ENCODE results near the gene TRHDE.

The TRHDE gene

DNA sequence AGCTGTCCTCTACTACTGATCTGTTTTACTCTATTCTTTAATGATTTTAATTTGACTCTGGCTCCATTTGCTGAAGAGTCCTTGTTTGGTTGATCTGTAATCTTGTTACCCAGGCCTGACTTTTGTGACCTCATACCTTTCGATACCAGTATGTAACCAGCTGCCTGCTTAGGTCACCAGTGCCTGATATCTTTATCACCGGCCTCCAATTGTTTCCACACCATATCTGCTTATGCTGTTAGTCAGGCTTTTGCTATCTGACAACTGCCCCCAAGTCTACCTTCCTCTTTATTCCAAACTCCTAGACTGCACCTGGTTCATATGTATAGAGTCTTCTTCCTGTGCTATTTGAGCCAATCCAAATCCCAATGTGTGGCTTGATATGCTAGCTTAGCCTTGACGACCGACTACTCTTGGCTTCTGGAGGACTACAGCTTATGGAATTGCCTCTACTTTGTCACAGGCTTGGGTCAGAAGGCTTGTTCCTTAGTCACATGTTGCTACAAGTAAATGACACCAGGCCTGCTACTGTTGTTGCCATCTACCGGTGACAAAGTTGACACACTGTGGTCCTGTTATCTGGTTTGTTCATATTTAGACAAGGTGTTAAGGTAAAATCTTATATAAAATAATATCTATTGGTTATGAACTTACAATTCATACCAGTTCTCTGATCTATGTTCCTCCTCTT lies 193.9 kb downstream of the TRHDE start:
- no peak for TF ChIP-seq SPI1 (IDR thresholded peaks at IDR 0.05; ENCODE audit: low read depth, low read length)
- TF ChIP-seq TAF1 (IDR thresholded peaks at IDR 0.05; ENCODE audit: low read depth, low read length), result no peak
- TF ChIP-seq POU2F2 (IDR thresholded peaks at IDR 0.05; ENCODE audit: low read depth, low read length), result no peak
- DNase-seq (ENCODE audit: insufficient read length, low spot score), result no peak
- FAIRE-seq, result no peak

DNA sequence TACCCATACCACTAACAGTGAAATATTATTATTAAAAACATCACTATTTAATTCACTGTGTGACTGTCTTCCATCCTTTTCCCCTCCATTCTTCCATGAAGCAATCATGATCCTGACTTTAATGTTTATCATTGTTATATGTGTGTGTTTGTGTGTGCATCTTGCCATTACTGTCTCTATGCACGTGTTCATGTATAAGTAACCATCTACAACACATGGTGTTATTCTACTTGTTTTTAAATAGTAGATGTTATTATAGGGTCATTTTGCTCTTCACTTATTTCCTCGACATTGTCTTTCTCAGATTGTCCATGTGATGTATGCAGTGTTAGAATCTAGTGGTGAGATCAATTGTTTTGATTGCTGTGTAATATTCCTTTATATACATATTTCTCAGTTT lies 195.8 kb downstream of the TRHDE start:
- no peak for FAIRE-seq
- TF ChIP-seq POU2F2 (IDR thresholded peaks at IDR 0.05; ENCODE audit: low read depth, low read length) (no peak), SPI1 (IDR thresholded peaks at IDR 0.05; ENCODE audit: low read depth, low read length) (no peak), POLR2A (IDR thresholded peaks at IDR 0.05; ENCODE audit: low read depth, low read length) (no peak), POLR2AphosphoS5 (IDR thresholded peaks at IDR 0.05; ENCODE audit: low read depth, low read length) (no peak), TAF1 (IDR thresholded peaks at IDR 0.05; ENCODE audit: low read depth, low read length) (no peak), PAX5 (IDR thresholded peaks at IDR 0.05; ENCODE audit: insufficient read depth, low read length, severe bottlenecking) (no peak)
- no peak for DNase-seq (ENCODE audit: insufficient read length, low spot score)

GRCh38 chr12:72468505-72468904 lies 196.3 kb downstream of the TRHDE start:
- no peak for DNase-seq (ENCODE audit: insufficient read length, low spot score)
- FAIRE-seq, result no peak
- TF ChIP-seq SPI1 (IDR thresholded peaks at IDR 0.05; ENCODE audit: low read depth, low read length) (no peak), POLR2A (IDR thresholded peaks at IDR 0.05; ENCODE audit: low read depth, low read length) (no peak), PAX5 (IDR thresholded peaks at IDR 0.05; ENCODE audit: insufficient read depth, low read length, severe bottlenecking) (no peak), POU2F2 (IDR thresholded peaks at IDR 0.05; ENCODE audit: low read depth, low read length) (no peak), TAF1 (IDR thresholded peaks at IDR 0.05; ENCODE audit: low read depth, low read length) (no peak), POLR2AphosphoS5 (IDR thresholded peaks at IDR 0.05; ENCODE audit: low read depth, low read length) (no peak)

GRCh38 chr12:72471806-72472205 lies 199.6 kb downstream of the TRHDE start:
- DNase-seq (ENCODE audit: insufficient read length, low spot score) (no peak), FAIRE-seq (no peak)
- TF ChIP-seq POLR2A (IDR thresholded peaks at IDR 0.05; ENCODE audit: low read depth, low read length) (no peak), POU2F2 (IDR thresholded peaks at IDR 0.05; ENCODE audit: low read depth, low read length) (no peak), SPI1 (IDR thresholded peaks at IDR 0.05; ENCODE audit: low read depth, low read length) (no peak)

DNA sequence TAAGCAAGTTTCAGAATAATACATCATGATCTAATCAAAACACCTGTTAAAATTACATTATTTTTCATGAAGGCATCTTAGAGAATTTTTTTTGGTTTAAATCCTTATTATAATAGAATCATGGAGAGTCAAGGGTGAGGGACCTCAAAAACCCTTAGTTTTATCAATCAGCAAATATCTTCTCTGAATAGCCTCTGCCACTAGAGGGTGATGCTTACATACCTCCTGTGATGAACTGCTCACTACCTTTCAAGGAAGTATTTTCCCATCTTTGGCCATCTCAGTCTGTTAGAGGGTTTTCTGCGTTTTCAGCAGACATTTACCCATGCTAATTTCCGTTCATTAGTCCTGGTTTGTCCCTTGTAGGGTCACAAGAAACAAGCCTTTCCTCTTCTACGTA lies 200.2 kb downstream of the TRHDE start:
- FAIRE-seq (no peak), DNase-seq (ENCODE audit: insufficient read length, low spot score) (no peak)
- TF ChIP-seq SPI1 (IDR thresholded peaks at IDR 0.05; ENCODE audit: low read depth, low read length), result no peak
- TF ChIP-seq TAF1 (IDR thresholded peaks at IDR 0.05; ENCODE audit: low read depth, low read length), result no peak
- TF ChIP-seq POLR2A (IDR thresholded peaks at IDR 0.05; ENCODE audit: low read depth, low read length), result no peak
- no peak for TF ChIP-seq PAX5 (IDR thresholded peaks at IDR 0.05; ENCODE audit: insufficient read depth, low read length, severe bottlenecking)
- no peak for TF ChIP-seq POU2F2 (IDR thresholded peaks at IDR 0.05; ENCODE audit: low read depth, low read length)
- no peak for TF ChIP-seq POLR2AphosphoS5 (IDR thresholded peaks at IDR 0.05; ENCODE audit: low read depth, low read length)

GRCh38 chr12:72476301-72476700 lies 204.1 kb downstream of the TRHDE start:
- no peak for FAIRE-seq
- DNase-seq (ENCODE audit: insufficient read length, low spot score), result no peak
- TF ChIP-seq TAF1 (IDR thresholded peaks at IDR 0.05; ENCODE audit: low read depth, low read length) (no peak), POLR2AphosphoS5 (IDR thresholded peaks at IDR 0.05; ENCODE audit: low read depth, low read length) (no peak), SPI1 (IDR thresholded peaks at IDR 0.05; ENCODE audit: low read depth, low read length) (no peak), POU2F2 (IDR thresholded peaks at IDR 0.05; ENCODE audit: low read depth, low read length) (no peak), POLR2A (IDR thresholded peaks at IDR 0.05; ENCODE audit: low read depth, low read length) (no peak), PAX5 (IDR thresholded peaks at IDR 0.05; ENCODE audit: insufficient read depth, low read length, severe bottlenecking) (no peak)

- no peak for FAIRE-seq
- no peak for DNase-seq (ENCODE audit: insufficient read length, low spot score)
- no peak for TF ChIP-seq POU2F2 (IDR thresholded peaks at IDR 0.05; ENCODE audit: low read depth, low read length)
Measured at GRCh38 chr12:72485017-72485701, 213.0 kb downstream of the TRHDE start.

DNA sequence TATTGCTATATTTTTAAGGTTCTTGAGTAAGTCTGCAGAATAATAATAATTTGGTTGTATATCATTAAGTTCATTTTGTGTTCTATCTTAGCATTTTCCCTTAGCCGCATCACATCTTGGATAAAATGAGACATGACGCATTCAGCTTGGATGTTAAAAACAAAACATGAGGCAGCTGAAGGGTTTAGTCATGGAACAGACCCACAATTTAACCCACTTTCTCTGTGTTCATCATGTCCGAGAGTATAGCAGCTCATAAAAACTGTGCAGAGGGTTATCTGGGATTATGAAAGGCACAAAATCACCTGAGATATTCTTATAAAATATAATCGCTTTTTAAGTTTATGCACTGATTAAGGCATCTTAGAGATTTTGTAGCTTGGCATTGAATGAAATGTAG lies 219.3 kb downstream of the TRHDE start:
- FAIRE-seq (no peak), DNase-seq (ENCODE audit: insufficient read length, low spot score) (no peak)
- TF ChIP-seq POLR2AphosphoS5 (IDR thresholded peaks at IDR 0.05; ENCODE audit: low read depth, low read length) (no peak), POLR2A (IDR thresholded peaks at IDR 0.05; ENCODE audit: low read depth, low read length) (no peak), PAX5 (IDR thresholded peaks at IDR 0.05; ENCODE audit: insufficient read depth, low read length, severe bottlenecking) (no peak), POU2F2 (IDR thresholded peaks at IDR 0.05; ENCODE audit: low read depth, low read length) (no peak), TAF1 (IDR thresholded peaks at IDR 0.05; ENCODE audit: low read depth, low read length) (no peak), SPI1 (IDR thresholded peaks at IDR 0.05; ENCODE audit: low read depth, low read length) (no peak)

GRCh38 chr12:72493407-72493806 lies 221.2 kb downstream of the TRHDE start:
- TF ChIP-seq POU2F2 (IDR thresholded peaks at IDR 0.05; ENCODE audit: low read depth, low read length) (no peak), SPI1 (IDR thresholded peaks at IDR 0.05; ENCODE audit: low read depth, low read length) (no peak), POLR2AphosphoS5 (IDR thresholded peaks at IDR 0.05; ENCODE audit: low read depth, low read length) (no peak), POLR2A (IDR thresholded peaks at IDR 0.05; ENCODE audit: low read depth, low read length) (no peak)
- DNase-seq (ENCODE audit: insufficient read length, low spot score) (no peak), FAIRE-seq (no peak)

DNA sequence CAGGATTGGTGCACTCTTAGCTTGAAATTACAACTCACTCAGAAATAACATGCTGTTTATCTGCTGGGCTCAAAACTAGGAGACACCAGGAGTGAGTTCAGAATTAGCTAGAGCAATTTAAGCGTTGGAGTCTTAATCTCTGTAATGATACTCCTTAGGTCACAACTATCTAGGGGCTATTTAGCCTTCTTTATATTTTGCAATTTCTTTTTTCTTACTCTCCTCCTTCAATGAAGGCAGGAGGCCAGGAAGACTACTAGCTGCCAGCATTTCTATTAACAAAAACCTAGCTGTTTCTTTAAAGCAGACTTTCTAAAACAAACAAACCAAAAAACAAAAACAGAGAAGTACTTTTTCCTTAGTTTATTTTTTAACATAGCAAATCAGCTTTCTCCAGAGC lies 226.2 kb downstream of the TRHDE start:
- no peak for FAIRE-seq
- TF ChIP-seq POLR2A (IDR thresholded peaks at IDR 0.05; ENCODE audit: low read depth, low read length) (no peak), POU2F2 (IDR thresholded peaks at IDR 0.05; ENCODE audit: low read depth, low read length) (no peak), PAX5 (IDR thresholded peaks at IDR 0.05; ENCODE audit: insufficient read depth, low read length, severe bottlenecking) (no peak), POLR2AphosphoS5 (IDR thresholded peaks at IDR 0.05; ENCODE audit: low read depth, low read length) (no peak), SPI1 (IDR thresholded peaks at IDR 0.05; ENCODE audit: low read depth, low read length) (no peak), TAF1 (IDR thresholded peaks at IDR 0.05; ENCODE audit: low read depth, low read length) (no peak)
- no peak for DNase-seq (ENCODE audit: insufficient read length, low spot score)
